Islet precursor cell (in vitro differentiated cells): ENCODE measurements around the gene FCER1G.

ENCODE experiments used
- DNase-seq: peaks from one replicate; pipeline ENCODE4 v3.0.0-alpha.2; 2018

The FCER1G gene

GRCh38 chr1:161215076-161215475 lies at the start of gene FCER1G:
Gene FCER1G, plus strand, starts transcription at chr1:161215295. Its CDS starts 27 bp downstream, at chr1:161215322.
- no peak for DNase-seq

- DNase-seq = peak; percentile 99
Observed at GRCh38 chr1:161165742-161166668, 49.1 kb upstream of the FCER1G start, which contains the start of gene PPOX. Gene PPOX, plus strand, starts transcription at chr1:161166426. Its CDS starts 422 bp downstream, at chr1:161166848.

GRCh38 chr1:161166669-161167548 lies 48.2 kb upstream of the FCER1G start:
- DNase-seq = peak; percentile 77

GRCh38 chr1:161168906-161169305 lies 46.2 kb upstream of the FCER1G start:
- no peak for DNase-seq

- no peak for DNase-seq
Observed at GRCh38 chr1:161171191-161171590, 43.9 kb upstream of the FCER1G start.

GRCh38 chr1:161171696-161172095 lies 43.4 kb upstream of the FCER1G start:
- no peak for DNase-seq

GRCh38 chr1:161172349-161172748 lies 42.7 kb upstream of the FCER1G start:
- no peak for DNase-seq

GRCh38 chr1:161172776-161173376 lies 42.2 kb upstream of the FCER1G start:
- no peak for DNase-seq

GRCh38 chr1:161173711-161174110 lies 41.4 kb upstream of the FCER1G start:
- DNase-seq = no peak

- no peak for DNase-seq
Observed at GRCh38 chr1:161174911-161175310, 40.2 kb upstream of the FCER1G start.

- no peak for DNase-seq
Observed at GRCh38 chr1:161175771-161176453, 39.2 kb upstream of the FCER1G start.

GRCh38 chr1:161176468-161177111 lies 38.5 kb upstream of the FCER1G start:
- DNase-seq = no peak

- DNase-seq = peak; percentile 96
Observed at GRCh38 chr1:161177112-161177935, 37.8 kb upstream of the FCER1G start, which contains the start of gene B4GALT3. Gene B4GALT3, minus strand, starts transcription at chr1:161177507. Its CDS starts 1,447 bp downstream, at chr1:161176060.

GRCh38 chr1:161177936-161178244 lies 37.2 kb upstream of the FCER1G start:
- DNase-seq = no peak

- no peak for DNase-seq
Observed at GRCh38 chr1:161179698-161180097, 35.4 kb upstream of the FCER1G start.

- DNase-seq = no peak
Observed at GRCh38 chr1:161180639-161181038, 34.5 kb upstream of the FCER1G start.

- no peak for DNase-seq
Observed at GRCh38 chr1:161182214-161182613, 32.9 kb upstream of the FCER1G start.

- no peak for DNase-seq
Observed at GRCh38 chr1:161185282-161185682, 29.8 kb upstream of the FCER1G start.

GRCh38 chr1:161185732-161186311 lies 29.3 kb upstream of the FCER1G start:
- DNase-seq = no peak

- DNase-seq = no peak
Observed at GRCh38 chr1:161187311-161187710, 27.8 kb upstream of the FCER1G start.

GRCh38 chr1:161188381-161188780 lies 26.7 kb upstream of the FCER1G start:
- no peak for DNase-seq
